Measurements from ENCODE around the gene MBNL2.

MBNL2 gene

DNA sequence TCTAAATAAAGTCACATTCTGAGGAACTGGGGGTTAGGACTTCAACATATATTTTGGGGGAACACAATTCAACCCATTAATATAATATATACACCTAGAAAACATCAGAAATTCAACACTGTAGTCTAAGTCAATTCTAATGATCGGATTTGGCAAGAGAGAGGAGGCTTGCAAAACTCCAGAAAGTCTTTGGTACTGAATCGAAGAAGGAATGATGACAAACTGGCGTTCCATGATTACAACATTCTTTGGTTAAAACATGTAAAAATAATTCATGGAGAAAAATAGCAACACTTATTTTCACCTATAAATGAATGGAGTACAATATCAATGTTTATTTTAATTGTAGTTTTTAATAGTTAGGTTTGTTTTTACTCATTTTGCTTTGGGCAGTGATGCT is 62.4 kb downstream of the MBNL2 start:
- no peak overlapping the region for H3K27ac ChIP-seq
- TF ChIP-seq, protein P1, sequence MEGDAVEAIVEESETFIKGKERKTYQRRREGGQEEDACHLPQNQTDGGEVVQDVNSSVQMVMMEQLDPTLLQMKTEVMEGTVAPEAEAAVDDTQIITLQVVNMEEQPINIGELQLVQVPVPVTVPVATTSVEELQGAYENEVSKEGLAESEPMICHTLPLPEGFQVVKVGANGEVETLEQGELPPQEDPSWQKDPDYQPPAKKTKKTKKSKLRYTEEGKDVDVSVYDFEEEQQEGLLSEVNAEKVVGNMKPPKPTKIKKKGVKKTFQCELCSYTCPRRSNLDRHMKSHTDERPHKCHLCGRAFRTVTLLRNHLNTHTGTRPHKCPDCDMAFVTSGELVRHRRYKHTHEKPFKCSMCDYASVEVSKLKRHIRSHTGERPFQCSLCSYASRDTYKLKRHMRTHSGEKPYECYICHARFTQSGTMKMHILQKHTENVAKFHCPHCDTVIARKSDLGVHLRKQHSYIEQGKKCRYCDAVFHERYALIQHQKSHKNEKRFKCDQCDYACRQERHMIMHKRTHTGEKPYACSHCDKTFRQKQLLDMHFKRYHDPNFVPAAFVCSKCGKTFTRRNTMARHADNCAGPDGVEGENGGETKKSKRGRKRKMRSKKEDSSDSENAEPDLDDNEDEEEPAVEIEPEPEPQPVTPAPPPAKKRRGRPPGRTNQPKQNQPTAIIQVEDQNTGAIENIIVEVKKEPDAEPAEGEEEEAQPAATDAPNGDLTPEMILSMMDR (conservative IDR thresholded peaks at IDR 0.05), result no peak

DNA sequence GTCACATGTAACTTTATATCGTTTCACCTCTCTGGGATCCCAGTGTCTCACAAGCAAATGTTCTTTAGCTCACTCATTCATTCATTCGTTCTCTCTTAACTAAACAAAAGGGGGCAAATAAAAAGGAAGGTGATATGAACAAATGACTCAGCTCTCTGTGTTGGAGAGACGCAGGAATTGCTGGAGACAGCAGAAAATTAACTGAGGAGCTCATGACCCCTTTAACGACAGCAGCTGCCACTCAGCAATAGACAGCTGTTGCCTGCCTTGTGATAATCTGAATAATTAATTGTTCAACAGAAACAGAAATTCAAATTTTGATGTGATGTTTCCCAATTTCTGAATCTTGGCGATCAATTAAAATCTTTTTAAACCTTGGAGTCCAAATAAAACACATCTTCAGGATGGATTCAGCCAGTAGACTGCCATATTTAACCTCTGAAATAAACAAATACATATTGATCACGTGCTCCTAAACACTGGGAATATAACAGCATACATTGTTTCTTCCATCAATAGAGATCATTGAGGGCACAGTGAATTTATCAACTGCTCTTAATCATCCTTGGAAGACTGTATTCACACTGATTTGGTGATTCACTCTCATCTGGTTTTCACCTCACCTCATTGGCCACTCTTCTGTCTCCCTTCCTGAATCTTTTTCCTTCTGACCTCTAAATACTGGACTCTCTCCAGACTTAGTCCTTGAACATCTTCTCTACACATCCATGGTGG is 63.3 kb downstream of the MBNL2 start:
- no peak overlapping the region for H3K27ac ChIP-seq
- TF ChIP-seq, protein P1 (conservative IDR thresholded peaks at IDR 0.05), result no peak

DNA sequence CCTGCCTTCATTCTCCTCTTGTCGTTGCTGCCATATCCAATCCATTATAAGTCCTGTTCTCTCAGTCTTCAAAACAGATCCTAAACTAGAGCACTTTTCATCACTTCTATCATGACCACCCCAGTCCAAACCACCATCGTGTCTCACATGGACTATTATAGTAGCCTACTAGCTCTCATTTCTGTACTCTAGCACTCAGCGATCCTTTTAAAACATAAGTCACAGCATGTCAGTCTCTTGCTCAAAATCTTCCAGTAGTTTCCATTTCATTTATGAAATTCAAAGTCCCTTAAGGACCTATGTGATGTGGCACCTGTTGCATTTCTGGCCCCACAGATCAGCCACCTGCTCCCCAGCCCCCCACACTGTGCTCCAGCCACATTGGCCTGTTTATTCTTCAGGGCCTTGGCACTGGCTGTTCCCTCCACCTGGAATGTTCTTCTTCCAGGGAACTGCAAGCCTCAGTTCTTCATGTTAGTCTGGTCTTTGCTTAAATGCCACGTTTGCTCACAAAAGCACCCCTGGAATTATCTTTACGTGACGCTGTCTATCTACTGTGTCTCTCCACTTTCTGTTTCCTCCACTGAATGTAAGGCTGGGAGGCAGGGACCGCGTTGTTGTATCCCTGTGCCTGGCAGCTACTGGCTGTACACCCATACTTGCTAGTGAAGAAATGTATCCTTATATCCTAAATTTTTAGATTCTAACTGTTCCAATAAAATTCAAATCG is 64.3 kb downstream of the MBNL2 start:
- TF ChIP-seq, protein P1 (conservative IDR thresholded peaks at IDR 0.05), result no peak
- H3K27ac ChIP-seq, result no peak overlapping the region

DNA sequence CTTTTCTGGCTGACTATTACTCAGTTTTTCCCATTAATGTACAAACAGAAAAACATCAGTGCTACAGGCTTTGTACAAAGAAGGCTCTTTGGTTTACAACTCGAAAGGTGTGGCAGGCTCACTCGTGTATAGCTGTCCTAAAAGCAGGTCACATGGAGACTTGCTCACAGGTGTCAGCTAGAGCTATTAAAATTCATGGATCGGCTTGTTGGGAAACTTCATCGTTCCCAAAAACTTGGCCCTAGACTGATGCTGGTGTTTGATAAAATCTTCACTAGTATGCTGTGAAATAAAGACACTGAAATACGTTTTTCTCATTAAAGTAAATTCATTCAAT is 64.9 kb downstream of the MBNL2 start:
- TF ChIP-seq, protein P1 (conservative IDR thresholded peaks at IDR 0.05), result no peak
- H3K27ac ChIP-seq, result no peak overlapping the region

DNA sequence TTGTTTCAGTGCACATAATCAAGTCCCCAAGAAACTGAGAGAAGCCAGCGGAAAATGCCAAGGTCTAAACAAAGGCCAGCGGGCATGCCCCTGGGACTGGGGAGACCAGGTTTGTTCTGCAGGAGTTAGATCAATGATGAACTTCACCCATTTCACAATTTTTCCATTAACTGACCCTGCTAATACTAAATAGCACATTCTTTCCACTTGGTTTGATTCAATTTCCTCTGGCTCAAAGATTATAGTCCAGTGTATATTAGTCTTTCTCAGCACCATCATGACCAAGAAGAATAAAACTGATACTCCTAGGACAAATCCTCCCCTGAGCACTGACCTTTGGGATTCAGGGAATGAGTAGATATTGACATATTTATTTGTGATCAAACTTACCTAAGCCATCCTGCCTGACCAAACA is 66.4 kb downstream of the MBNL2 start:
- no peak overlapping the region for H3K27ac ChIP-seq
- TF ChIP-seq, protein P1 (conservative IDR thresholded peaks at IDR 0.05), result no peak

DNA sequence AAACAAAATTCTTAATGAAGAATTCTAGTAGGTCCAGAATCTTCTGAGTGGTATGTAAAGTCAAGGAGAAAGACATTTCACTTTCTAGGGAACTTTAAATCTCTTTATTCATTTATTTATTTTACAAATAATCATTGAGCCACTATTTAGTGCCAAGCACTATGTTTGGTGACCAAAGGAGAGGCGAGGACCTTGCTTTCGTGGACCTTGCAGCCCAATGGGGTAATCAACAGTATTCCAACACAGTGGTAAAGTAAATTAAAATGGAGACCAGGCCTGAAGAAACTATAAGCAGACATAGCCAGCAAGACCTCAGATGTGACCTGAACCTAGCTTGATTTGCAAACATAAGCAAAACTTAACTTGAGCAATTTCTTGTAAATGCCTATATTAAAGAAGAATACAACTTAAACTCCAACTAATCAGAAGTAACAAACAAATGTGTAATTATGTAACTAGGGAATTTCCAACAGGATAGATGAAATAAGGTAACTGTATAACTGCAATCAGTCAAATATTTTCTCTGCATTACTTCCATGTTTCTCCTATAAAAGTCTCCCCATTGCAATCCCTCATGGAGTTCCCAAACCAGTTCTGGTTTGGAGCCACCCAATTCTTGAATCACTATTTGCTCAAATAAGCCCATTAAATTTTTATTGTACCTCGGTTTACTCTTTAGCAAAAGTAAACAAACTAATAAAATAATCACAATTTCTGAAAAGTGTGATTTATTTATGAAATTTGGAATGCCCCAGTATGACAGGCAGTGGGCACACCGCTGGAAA is 67.6 kb downstream of the MBNL2 start:
- no peak overlapping the region for H3K27ac ChIP-seq
- TF ChIP-seq, protein P1 (conservative IDR thresholded peaks at IDR 0.05), result no peak
